GM19328 (cell line): ENCODE measurements around the gene TNNT2.

Experiments
- ATAC-seq: cut with Tn5 transposase; IDR thresholded peaks from one replicate; pipeline ENCODE4 v1.9.1; 2021; ENCODE audit warnings: mild to moderate bottlenecking, moderate library complexity; ENCODE audit not compliant: unreplicated experiment

Gene TNNT2

GRCh38 chr1:201318504-201319340, 58.8 kb downstream of the TNNT2 start:
- ATAC-seq: no peak

- ATAC-seq: no peak
Observed at GRCh38 chr1:201317551-201317950, 59.9 kb downstream of the TNNT2 start.

- no peak for ATAC-seq
Observed at GRCh38 chr1:201316556-201316955, 60.9 kb downstream of the TNNT2 start.

- no peak for ATAC-seq
Observed at GRCh38 chr1:201313086-201313485, 64.4 kb downstream of the TNNT2 start.

- no peak for ATAC-seq
Observed at GRCh38 chr1:201312298-201312697, 65.2 kb downstream of the TNNT2 start.

- ATAC-seq: no peak
Observed at GRCh38 chr1:201311356-201312011, 66.0 kb downstream of the TNNT2 start.

GRCh38 chr1:201310986-201311355, 66.5 kb downstream of the TNNT2 start:
- no peak for ATAC-seq

GRCh38 chr1:201310251-201310985, 67.1 kb downstream of the TNNT2 start:
- ATAC-seq: no peak

- ATAC-seq: no peak
Observed at GRCh38 chr1:201309416-201309815, 68.1 kb downstream of the TNNT2 start.
